Measurements from ENCODE around the gene EGLN1. TPM values are rescaled to one million over a fixed set of nuclear protein-coding genes. Genes with fewer than 3 reads are reported as not detected.

The EGLN1 gene
- total RNA-seq, 2 experiments from 2014 or later = 19.0 to 36.6 TPM

DNA sequence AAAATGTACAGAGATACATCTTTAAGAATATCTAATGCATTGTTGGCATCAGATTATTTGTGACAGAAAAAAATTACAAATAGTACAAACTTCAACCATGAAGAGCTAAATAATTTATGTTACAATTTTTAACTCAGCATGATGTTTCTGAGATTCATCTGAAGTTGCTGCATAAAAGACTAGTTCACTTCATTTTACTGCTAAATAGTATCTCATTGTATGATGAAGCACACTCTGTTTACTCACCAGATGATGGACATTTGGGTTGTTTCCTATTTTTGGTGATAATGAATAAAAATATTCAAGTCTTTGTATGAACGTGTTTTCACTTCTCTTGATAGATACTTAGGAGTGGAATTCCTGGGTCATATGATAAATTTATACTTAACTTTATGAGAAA lies 20.6 kb downstream of the EGLN1 start:
- TSS peak; percentile 32 for BruUV-seq (replicated peaks)
- H3K4me2 ChIP-seq (ENCODE audit: low read length) = no peak overlapping the region
- H2AFZ ChIP-seq (ENCODE audit: low read length) = no peak overlapping the region
- H3K9me3 ChIP-seq (ENCODE audit: low read length) = no peaks in the 10 kb centered on the region
- no peaks in the 10 kb centered on the region for H3K36me3 ChIP-seq (ENCODE audit: insufficient read depth, low read length)
- ChIA-PET CTCF (ENCODE audit: unreplicated experiment) (no interaction called here), POLR2A (interaction anchor here (0.5 to 1.3 kb wide), 4 partner anchors 9 to 1583 kb away, joined by 3 to 4 read pairs (median 3); no protein-coding TSS in a partner anchor)
- no peaks in the 10 kb centered on the region for H3K9me2 ChIP-seq (ENCODE audit: insufficient read depth, low read length)
- intact Hi-C loops (cut with micrococcal nuclease; ENCODE audit: unreplicated experiment) = no loop called here
- H3K79me2 ChIP-seq (ENCODE audit: insufficient read depth, low read depth, low read length) = peaks cover 24% of the 10 kb centered on the region; the same call in 1 of the 2 replicates
- H3K4me1 ChIP-seq (ENCODE audit: insufficient read depth, low read length, poor library complexity, severe bottlenecking) = no peaks in the 10 kb centered on the region
- TF ChIP-seq EZH2phosphoT487 (IDR thresholded peaks at IDR 0.05; ENCODE audit: borderline replicate concordance, low read depth, low read length) = no peak
- TF ChIP-seq, protein P1, sequence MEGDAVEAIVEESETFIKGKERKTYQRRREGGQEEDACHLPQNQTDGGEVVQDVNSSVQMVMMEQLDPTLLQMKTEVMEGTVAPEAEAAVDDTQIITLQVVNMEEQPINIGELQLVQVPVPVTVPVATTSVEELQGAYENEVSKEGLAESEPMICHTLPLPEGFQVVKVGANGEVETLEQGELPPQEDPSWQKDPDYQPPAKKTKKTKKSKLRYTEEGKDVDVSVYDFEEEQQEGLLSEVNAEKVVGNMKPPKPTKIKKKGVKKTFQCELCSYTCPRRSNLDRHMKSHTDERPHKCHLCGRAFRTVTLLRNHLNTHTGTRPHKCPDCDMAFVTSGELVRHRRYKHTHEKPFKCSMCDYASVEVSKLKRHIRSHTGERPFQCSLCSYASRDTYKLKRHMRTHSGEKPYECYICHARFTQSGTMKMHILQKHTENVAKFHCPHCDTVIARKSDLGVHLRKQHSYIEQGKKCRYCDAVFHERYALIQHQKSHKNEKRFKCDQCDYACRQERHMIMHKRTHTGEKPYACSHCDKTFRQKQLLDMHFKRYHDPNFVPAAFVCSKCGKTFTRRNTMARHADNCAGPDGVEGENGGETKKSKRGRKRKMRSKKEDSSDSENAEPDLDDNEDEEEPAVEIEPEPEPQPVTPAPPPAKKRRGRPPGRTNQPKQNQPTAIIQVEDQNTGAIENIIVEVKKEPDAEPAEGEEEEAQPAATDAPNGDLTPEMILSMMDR (conservative IDR thresholded peaks at IDR 0.05; ENCODE audit: low read length) = no peak
- DNase-seq (ENCODE audit: low spot score) = no peak
- H3K4me3 ChIP-seq (ENCODE audit: low read depth, low read length, poor library complexity, severe bottlenecking) = no peak overlapping the region
- H3K27ac ChIP-seq (ENCODE audit: low read depth, low read length, poor library complexity, severe bottlenecking) = no peak overlapping the region
- 0 out of 2 replicates have a peak, but pooled peaks cover 4% of the 10 kb centered on the region for H4K20me1 ChIP-seq (ENCODE audit: insufficient read depth, low read length)

- 0 out of 2 replicates have a peak, but pooled peaks cover 4% of the 10 kb centered on the region for H4K20me1 ChIP-seq (ENCODE audit: insufficient read depth, low read length)
- CTCF ChIA-PET (ENCODE audit: unreplicated experiment) = no interaction called here
- H3K79me2 ChIP-seq (ENCODE audit: insufficient read depth, low read depth, low read length) = peaks cover 10% of the 10 kb centered on the region; the same call in 1 of the 2 replicates
Observed at GRCh38 chr1:231397886-231398671, 24.0 kb downstream of the EGLN1 start.

GRCh38 chr1:231396643-231397042 lies 25.4 kb downstream of the EGLN1 start:
- no peak overlapping the region for H3K27ac ChIP-seq (ENCODE audit: low read depth, low read length, poor library complexity, severe bottlenecking)
- no peaks in the 10 kb centered on the region for H3K9me3 ChIP-seq (ENCODE audit: low read length)
- no peak for TF ChIP-seq EZH2phosphoT487 (IDR thresholded peaks at IDR 0.05; ENCODE audit: borderline replicate concordance, low read depth, low read length)
- TF ChIP-seq, protein P1 (conservative IDR thresholded peaks at IDR 0.05; ENCODE audit: low read length) = no peak
- no peak overlapping the region for H3K4me2 ChIP-seq (ENCODE audit: low read length)
- no peak overlapping the region for H2AFZ ChIP-seq (ENCODE audit: low read length)
- no peaks in the 10 kb centered on the region for H3K9me2 ChIP-seq (ENCODE audit: insufficient read depth, low read length)
- no peaks in the 10 kb centered on the region for H3K36me3 ChIP-seq (ENCODE audit: insufficient read depth, low read length)
- BruUV-seq (replicated peaks) = no TSS peak
- no peak for DNase-seq (ENCODE audit: low spot score)
- ChIA-PET CTCF (ENCODE audit: unreplicated experiment) (no interaction called here), POLR2A (no interaction called here)
- H3K4me1 ChIP-seq (ENCODE audit: insufficient read depth, low read length, poor library complexity, severe bottlenecking) = no peaks in the 10 kb centered on the region
- H3K4me3 ChIP-seq (ENCODE audit: low read depth, low read length, poor library complexity, severe bottlenecking) = no peak overlapping the region
- 0 out of 2 replicates have a peak, but pooled peaks cover 4% of the 10 kb centered on the region for H4K20me1 ChIP-seq (ENCODE audit: insufficient read depth, low read length)
- intact Hi-C loops (cut with micrococcal nuclease; ENCODE audit: unreplicated experiment) = no loop called here
- peaks cover 5% of the 10 kb centered on the region; the same call in 1 of the 2 replicates for H3K79me2 ChIP-seq (ENCODE audit: insufficient read depth, low read depth, low read length)

More at GRCh38 chr1:231397886-231398671, 24.0 kb downstream of the EGLN1 start:
- Histone ChIP-seq H3K36me3 (ENCODE audit: insufficient read depth, low read length) (no peaks in the 10 kb centered on the region), H3K4me1 (ENCODE audit: insufficient read depth, low read length, poor library complexity, severe bottlenecking) (no peaks in the 10 kb centered on the region), H3K9me2 (ENCODE audit: insufficient read depth, low read length) (no peaks in the 10 kb centered on the region), H3K27ac (ENCODE audit: low read depth, low read length, poor library complexity, severe bottlenecking) (no peak overlapping the region), H2AFZ (ENCODE audit: low read length) (no peak overlapping the region), H3K9me3 (ENCODE audit: low read length) (no peaks in the 10 kb centered on the region), H3K4me2 (ENCODE audit: low read length) (no peak overlapping the region), H3K4me3 (ENCODE audit: low read depth, low read length, poor library complexity, severe bottlenecking) (no peak overlapping the region)
- no TSS peak for BruUV-seq (replicated peaks)
- POLR2A ChIA-PET = interaction anchor here (0.6 to 0.8 kb wide), 2 partner anchors 10 to 208 kb away, joined by 3 to 4 read pairs; no protein-coding TSS in a partner anchor
- intact Hi-C loops (cut with micrococcal nuclease; ENCODE audit: unreplicated experiment) = no loop called here
- no peak for TF ChIP-seq EZH2phosphoT487 (IDR thresholded peaks at IDR 0.05; ENCODE audit: borderline replicate concordance, low read depth, low read length)
- no peak for DNase-seq (ENCODE audit: low spot score)
